ENCODE data around the gene GALNT9.

DNA sequence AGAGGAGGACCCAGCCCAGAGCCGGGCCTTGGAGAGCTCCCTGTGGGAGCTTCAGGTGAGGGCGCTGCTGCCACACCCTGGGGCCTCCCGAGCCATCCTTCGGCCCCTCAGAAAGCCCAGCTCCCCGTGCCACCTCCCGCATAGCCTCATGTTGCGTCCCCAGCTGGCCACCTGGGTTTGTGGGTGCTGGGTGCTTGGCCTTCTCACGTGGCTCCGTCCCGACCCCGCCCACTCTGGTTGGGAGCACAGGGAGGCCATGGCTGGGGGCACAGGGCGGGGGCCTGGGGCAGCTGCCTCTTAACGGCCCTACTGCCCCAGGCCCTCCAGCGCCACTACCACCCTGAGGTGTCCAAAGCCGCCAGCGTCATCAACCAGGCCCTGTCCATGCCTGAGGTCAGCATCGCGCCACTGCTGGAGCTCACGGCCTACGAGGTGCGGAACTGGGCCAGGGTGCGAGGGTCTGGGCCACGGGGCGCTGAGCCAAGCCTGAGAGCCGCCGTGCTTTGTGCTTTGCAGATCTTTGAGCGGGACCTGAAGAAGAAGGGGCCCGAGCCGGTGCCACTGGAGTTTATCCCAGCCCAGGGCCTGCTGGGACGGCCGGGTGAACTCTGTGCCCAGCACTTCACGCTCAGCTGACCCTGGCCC is 177.5 kb downstream of the GALNT9 start:
- TF ChIP-seq, protein P1, sequence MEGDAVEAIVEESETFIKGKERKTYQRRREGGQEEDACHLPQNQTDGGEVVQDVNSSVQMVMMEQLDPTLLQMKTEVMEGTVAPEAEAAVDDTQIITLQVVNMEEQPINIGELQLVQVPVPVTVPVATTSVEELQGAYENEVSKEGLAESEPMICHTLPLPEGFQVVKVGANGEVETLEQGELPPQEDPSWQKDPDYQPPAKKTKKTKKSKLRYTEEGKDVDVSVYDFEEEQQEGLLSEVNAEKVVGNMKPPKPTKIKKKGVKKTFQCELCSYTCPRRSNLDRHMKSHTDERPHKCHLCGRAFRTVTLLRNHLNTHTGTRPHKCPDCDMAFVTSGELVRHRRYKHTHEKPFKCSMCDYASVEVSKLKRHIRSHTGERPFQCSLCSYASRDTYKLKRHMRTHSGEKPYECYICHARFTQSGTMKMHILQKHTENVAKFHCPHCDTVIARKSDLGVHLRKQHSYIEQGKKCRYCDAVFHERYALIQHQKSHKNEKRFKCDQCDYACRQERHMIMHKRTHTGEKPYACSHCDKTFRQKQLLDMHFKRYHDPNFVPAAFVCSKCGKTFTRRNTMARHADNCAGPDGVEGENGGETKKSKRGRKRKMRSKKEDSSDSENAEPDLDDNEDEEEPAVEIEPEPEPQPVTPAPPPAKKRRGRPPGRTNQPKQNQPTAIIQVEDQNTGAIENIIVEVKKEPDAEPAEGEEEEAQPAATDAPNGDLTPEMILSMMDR (IDR thresholded peaks at IDR 0.05; ENCODE audit: low read depth, low read length): no peak
- TF ChIP-seq EZH2phosphoT487 (IDR thresholded peaks at IDR 0.05; ENCODE audit: low read depth): no peak

All from OCI-LY3 (cell line).